ENCODE measurements around the gene PRKCZ.

Gene PRKCZ

GRCh38 chr1:2224170-2224584 lies 174.0 kb downstream of the PRKCZ start:
- no peak overlapping the region for H3K27ac ChIP-seq (replicated peaks)
- H3K4me3 ChIP-seq (replicated peaks; ENCODE audit: insufficient read depth, low read length) = no peak overlapping the region
- TF ChIP-seq POLR2AphosphoS5 (IDR thresholded peaks at IDR 0.05; ENCODE audit: low read depth) = no peak
- TF ChIP-seq REST (IDR thresholded peaks at IDR 0.05; ENCODE audit: insufficient replicate concordance, low read depth) = no peak
- no peak for TF ChIP-seq GABPA (IDR thresholded peaks at IDR 0.05; ENCODE audit: low read depth)
- TF ChIP-seq SPI1 (IDR thresholded peaks at IDR 0.05; ENCODE audit: borderline replicate concordance, low read depth) = no peak
- TF ChIP-seq CTCF (IDR thresholded peaks at IDR 0.05; ENCODE audit: insufficient read depth, low read length) = no peak
- no peak for DNase-seq (ENCODE audit: low read depth in 1 of 2, low spot score in 1 of 2)
- H3K27me3 ChIP-seq (ENCODE audit: insufficient read depth, poor library complexity, severe bottlenecking) = peaks cover 5% of the 10 kb centered on the region

- Histone ChIP-seq H3K27me3 (ENCODE audit: insufficient read depth, poor library complexity, severe bottlenecking) (peaks cover 5% of the 10 kb centered on the region), H3K4me3 (replicated peaks; ENCODE audit: insufficient read depth, low read length) (no peak overlapping the region), H3K27ac (replicated peaks) (no peak overlapping the region)
- DNase-seq (ENCODE audit: low read depth in 1 of 2, low spot score in 1 of 2) = no peak
- TF ChIP-seq REST (IDR thresholded peaks at IDR 0.05; ENCODE audit: insufficient replicate concordance, low read depth) (no peak), CTCF (IDR thresholded peaks at IDR 0.05; ENCODE audit: insufficient read depth, low read length) (no peak), SPI1 (IDR thresholded peaks at IDR 0.05; ENCODE audit: borderline replicate concordance, low read depth) (no peak), GABPA (IDR thresholded peaks at IDR 0.05; ENCODE audit: low read depth) (no peak), POLR2AphosphoS5 (IDR thresholded peaks at IDR 0.05; ENCODE audit: low read depth) (no peak)
These were observed 174.6 kb downstream of the PRKCZ start for GRCh38 chr1:2224631-2225428.

- TF ChIP-seq GABPA (IDR thresholded peaks at IDR 0.05; ENCODE audit: low read depth) (no peak), CTCF (IDR thresholded peaks at IDR 0.05; ENCODE audit: insufficient read depth, low read length) (no peak), POLR2AphosphoS5 (IDR thresholded peaks at IDR 0.05; ENCODE audit: low read depth) (no peak), REST (IDR thresholded peaks at IDR 0.05; ENCODE audit: insufficient replicate concordance, low read depth) (no peak), SPI1 (IDR thresholded peaks at IDR 0.05; ENCODE audit: borderline replicate concordance, low read depth) (no peak)
- DNase-seq (ENCODE audit: low read depth in 1 of 2, low spot score in 1 of 2) = no peak
- peaks cover 5% of the 10 kb centered on the region for H3K27me3 ChIP-seq (ENCODE audit: insufficient read depth, poor library complexity, severe bottlenecking)
- H3K4me3 ChIP-seq (replicated peaks; ENCODE audit: insufficient read depth, low read length) = peak overlapping the region; percentile 48
- H3K27ac ChIP-seq (replicated peaks) = no peak overlapping the region; the same call in 1 of the 2 replicates
These were observed 176.5 kb downstream of the PRKCZ start for GRCh38 chr1:2226525-2227345.

Measured in HL-60 (cell line).